DND-41 (cell line): ENCODE data around the gene PPP3R1.
A peak's percentile ranks its signal among the peaks of the same experiment; 100 is the strongest.

Experiments
- ATAC-seq: fragments of 200-7000 bp; cut with Tn5 transposase; 3 replicates; pipeline ENCODE4 v1.9.1; 2021; ENCODE audit warnings: low read depth; ENCODE audit not compliant: insufficient read depth
- DNase-seq: peaks from one replicate; pipeline ENCODE4 v3.0.0-alpha.2; 2020
- H2AFZ ChIP-seq: 2 replicates; pipeline ENCODE4 v1.6.0; 2012; ENCODE audit warnings: low read depth, low read length
- H3K27ac ChIP-seq: 2 replicates; pipeline ENCODE4 v1.5.1; 2012; ENCODE audit warnings: low read length, inconsistent platforms
- H3K27me3 ChIP-seq: fragments of 200-600 bp; sonication (generic); 2 replicates; pipeline ENCODE4 v1.6.0; 2012; ENCODE audit warnings: low read length, mild to moderate bottlenecking, inconsistent platforms; ENCODE audit not compliant: insufficient read depth, poor library complexity
- H3K36me3 ChIP-seq: 2 replicates; pipeline ENCODE4 v1.5.1; 2012; ENCODE audit warnings: low read length, inconsistent platforms; ENCODE audit not compliant: insufficient read depth
- H3K4me1 ChIP-seq: 2 replicates; pipeline ENCODE4 v1.5.1; 2012; ENCODE audit warnings: mild to moderate bottlenecking, low read length; ENCODE audit not compliant: insufficient read depth
- H3K4me2 ChIP-seq: 2 replicates; pipeline ENCODE4 v1.6.0; 2012; ENCODE audit warnings: mild to moderate bottlenecking, moderate library complexity, low read length, inconsistent platforms; ENCODE audit not compliant: insufficient read depth
- H3K4me3 ChIP-seq, 2 experiments: fragments of 200-600 bp in 1 of 2; shearing (Covaris generic) in 1 of 2; 2 replicates each; pipeline ENCODE4 v1.5.1; 2012 to 2016; ENCODE audit warnings: inconsistent platforms in 2 of 2, low read length in 2 of 2, mild to moderate bottlenecking in 2 of 2, low read depth in 1 of 2, moderate library complexity in 1 of 2
- H3K79me2 ChIP-seq: 2 replicates; pipeline ENCODE4 v1.6.0; 2012; ENCODE audit warnings: low read length, inconsistent platforms; ENCODE audit not compliant: insufficient read depth
- H3K9ac ChIP-seq: 2 replicates; pipeline ENCODE4 v1.6.0; 2012; ENCODE audit warnings: low read depth, mild to moderate bottlenecking, inconsistent platforms, low read length, moderate library complexity
- H3K9me3 ChIP-seq: 2 replicates; pipeline ENCODE4 v1.5.1; 2012; ENCODE audit warnings: low read length, moderate library complexity, mild to moderate bottlenecking, inconsistent platforms; ENCODE audit not compliant: insufficient read depth, severe bottlenecking
- H4K20me1 ChIP-seq: 2 replicates; pipeline ENCODE4 v1.6.0; 2012; ENCODE audit warnings: low read length; ENCODE audit not compliant: insufficient read depth
- CTCF ChIP-seq: IDR thresholded peaks from 2 replicates; pipeline ENCODE4 v1.5.1; 2012; ENCODE audit warnings: borderline replicate concordance, low read length, moderate library complexity, mild to moderate bottlenecking; ENCODE audit not compliant: poor library complexity, severe bottlenecking; ENCODE audit errors: extremely low read depth
- EZH2 ChIP-seq: IDR thresholded peaks from 3 replicates; pipeline ENCODE4 v1.6.1; 2012; ENCODE audit warnings: borderline replicate concordance, low read depth, mild to moderate bottlenecking, moderate library complexity, low read length, inconsistent platforms; ENCODE audit not compliant: severe bottlenecking

PPP3R1 gene

GRCh38 chr2:68245066-68245465 is 7.3 kb downstream of the PPP3R1 start:
- ATAC-seq (no peak), DNase-seq (no peak)
- H3K4me1 ChIP-seq, result peaks cover 45% of the 10 kb centered on the region
- H4K20me1 ChIP-seq, result peaks cover 97% of the 10 kb centered on the region
- peaks cover 100% of the 10 kb centered on the region for H3K79me2 ChIP-seq
- no peaks in the 10 kb centered on the region for H3K27me3 ChIP-seq
- no peak overlapping the region for H2AFZ ChIP-seq
- H3K9me3 ChIP-seq, result no peaks in the 10 kb centered on the region
- H3K4me3 ChIP-seq, result no peak overlapping the region
- no peak overlapping the region; the same call in 1 of the 2 replicates for H3K4me2 ChIP-seq
- H3K27ac ChIP-seq, result no peak overlapping the region
- no peak overlapping the region for H3K9ac ChIP-seq
- TF ChIP-seq CTCF (no peak), EZH2 (no peak)
- H3K36me3 ChIP-seq, result peaks cover 26% of the 10 kb centered on the region

GRCh38 chr2:68244456-68244855 is 7.9 kb downstream of the PPP3R1 start:
- Histone ChIP-seq H4K20me1 (peaks cover 97% of the 10 kb centered on the region), H3K9ac (no peak overlapping the region), H3K36me3 (peaks cover 21% of the 10 kb centered on the region), H3K4me2 (peak overlapping the region; percentile 13; the same call in 1 of the 2 replicates), H3K27me3 (no peaks in the 10 kb centered on the region), H2AFZ (no peak overlapping the region), H3K79me2 (peaks cover 100% of the 10 kb centered on the region), H3K27ac (no peak overlapping the region), H3K4me3 (no peak overlapping the region), H3K4me1 (peaks cover 39% of the 10 kb centered on the region), H3K9me3 (no peaks in the 10 kb centered on the region)
- ATAC-seq, result no peak
- peak; percentile 13 for TF ChIP-seq CTCF
- TF ChIP-seq EZH2, result no peak
- DNase-seq, result no peak

GRCh38 chr2:68241732-68242131 is 10.6 kb downstream of the PPP3R1 start:
- TF ChIP-seq CTCF (no peak), EZH2 (no peak)
- peaks cover 98% of the 10 kb centered on the region for H4K20me1 ChIP-seq
- peaks cover 12% of the 10 kb centered on the region for H3K4me1 ChIP-seq
- no peak overlapping the region for H2AFZ ChIP-seq
- ATAC-seq (no peak), DNase-seq (no peak)
- peaks cover 100% of the 10 kb centered on the region for H3K79me2 ChIP-seq
- H3K27ac ChIP-seq, result no peak overlapping the region
- H3K9me3 ChIP-seq, result no peaks in the 10 kb centered on the region
- H3K9ac ChIP-seq, result no peak overlapping the region
- no peaks in the 10 kb centered on the region for H3K27me3 ChIP-seq
- H3K4me2 ChIP-seq, result no peak overlapping the region
- H3K36me3 ChIP-seq, result peaks cover 15% of the 10 kb centered on the region; the same call in 1 of the 2 replicates
- no peak overlapping the region for H3K4me3 ChIP-seq

- no peak for ATAC-seq
- H3K9ac ChIP-seq, result no peak overlapping the region
- H4K20me1 ChIP-seq, result peaks cover 97% of the 10 kb centered on the region
- peaks cover 100% of the 10 kb centered on the region for H3K79me2 ChIP-seq
- no peak overlapping the region for H2AFZ ChIP-seq
- peaks cover 2% of the 10 kb centered on the region; the same call in 1 of the 2 replicates for H3K4me1 ChIP-seq
- H3K9me3 ChIP-seq, result no peaks in the 10 kb centered on the region
- H3K27ac ChIP-seq, result no peak overlapping the region
- H3K4me3 ChIP-seq, result no peak overlapping the region
- DNase-seq, result no peak
- H3K27me3 ChIP-seq, result no peaks in the 10 kb centered on the region
- peaks cover 15% of the 10 kb centered on the region; the same call in 1 of the 2 replicates for H3K36me3 ChIP-seq
- H3K4me2 ChIP-seq, result no peak overlapping the region
- TF ChIP-seq EZH2 (no peak), CTCF (no peak)
Observed at GRCh38 chr2:68240446-68240845, 11.9 kb downstream of the PPP3R1 start.
